ENCODE data around the gene MAOA. TPM values are rescaled to one million over a fixed set of nuclear protein-coding genes. Genes with fewer than 3 reads are reported as not detected.
"Not testable (repeated sequence)": the region's sequence is repeated elsewhere in the genome, so short reads cannot be mapped to it uniquely, and the experiment has no call there.

MAOA gene
- polyA plus RNA-seq, 1 donor, result 19.4 TPM

DNA sequence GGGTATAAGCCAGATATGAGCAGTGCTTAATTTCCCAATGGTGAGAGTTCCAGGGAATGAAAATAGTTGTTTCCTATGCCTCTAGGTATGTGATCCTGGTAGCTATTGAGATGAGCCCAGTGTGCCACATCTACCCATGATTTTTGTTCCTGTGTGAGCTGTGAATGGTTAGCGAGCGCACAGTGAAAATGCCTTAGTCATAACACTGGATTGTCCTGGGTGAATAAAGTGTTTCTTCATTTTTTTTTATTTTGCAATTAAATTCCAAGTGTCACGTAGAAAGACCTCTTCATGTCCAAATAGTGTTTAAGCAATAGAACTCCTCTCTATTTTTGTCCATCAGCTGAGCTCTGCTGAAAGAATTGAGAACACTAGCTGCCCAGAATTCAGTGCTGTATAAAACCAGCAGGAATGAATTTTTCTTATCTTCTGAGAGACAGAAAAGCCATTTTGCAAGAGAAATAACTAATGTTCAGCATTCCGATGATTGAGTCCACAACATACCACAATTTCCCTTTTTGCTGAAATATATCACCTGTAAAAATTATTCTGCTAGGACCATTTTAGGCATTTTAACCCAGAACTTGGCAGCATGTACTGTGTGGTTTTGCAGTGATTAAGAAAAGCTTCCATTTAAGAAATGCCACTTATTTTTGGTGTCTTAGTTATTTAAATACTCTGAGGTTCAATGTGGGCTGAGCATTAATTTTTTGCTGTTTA lies 5.6 kb downstream of the MAOA start:
- no peak for DNase-seq

DNA sequence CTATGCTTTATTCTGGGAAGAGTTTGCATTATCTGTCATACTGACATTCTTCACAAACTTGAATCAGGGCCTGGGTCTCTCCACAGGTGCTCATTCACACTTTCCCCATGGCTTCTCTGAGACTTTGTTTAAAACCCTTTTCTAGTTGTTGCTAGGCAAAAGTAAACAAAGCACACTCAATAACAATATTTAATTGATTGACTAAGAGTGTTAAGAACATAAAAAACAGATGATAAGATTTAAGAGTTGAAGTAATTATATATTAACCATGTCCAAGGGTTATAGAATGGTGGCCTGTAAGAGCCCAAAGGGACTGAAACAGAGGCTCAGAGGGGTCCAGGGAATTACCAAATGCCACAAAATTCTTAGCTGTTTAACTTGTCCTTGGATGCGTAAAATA lies 7.1 kb downstream of the MAOA start:
- DNase-seq, result no peak

DNA sequence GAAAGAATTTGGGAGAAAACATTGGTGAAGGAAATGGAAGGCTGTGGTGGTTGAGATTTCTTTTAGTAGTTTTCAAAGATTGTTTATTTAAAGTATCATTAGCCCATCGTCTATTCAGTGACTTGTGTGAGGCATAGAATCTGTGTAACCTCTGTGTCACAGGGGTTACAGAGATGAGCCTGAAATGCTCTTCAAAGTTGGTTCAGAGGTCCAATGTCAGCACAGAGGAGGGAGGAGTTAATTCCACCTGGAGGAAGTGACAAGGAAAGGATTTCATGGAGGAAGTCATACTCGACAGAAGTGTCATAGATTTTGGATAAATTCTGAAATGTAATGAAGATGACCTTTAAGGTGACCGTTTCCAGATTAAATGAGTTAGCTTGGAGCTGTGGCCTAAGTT lies 8.2 kb downstream of the MAOA start:
- DNase-seq, result no peak

DNA sequence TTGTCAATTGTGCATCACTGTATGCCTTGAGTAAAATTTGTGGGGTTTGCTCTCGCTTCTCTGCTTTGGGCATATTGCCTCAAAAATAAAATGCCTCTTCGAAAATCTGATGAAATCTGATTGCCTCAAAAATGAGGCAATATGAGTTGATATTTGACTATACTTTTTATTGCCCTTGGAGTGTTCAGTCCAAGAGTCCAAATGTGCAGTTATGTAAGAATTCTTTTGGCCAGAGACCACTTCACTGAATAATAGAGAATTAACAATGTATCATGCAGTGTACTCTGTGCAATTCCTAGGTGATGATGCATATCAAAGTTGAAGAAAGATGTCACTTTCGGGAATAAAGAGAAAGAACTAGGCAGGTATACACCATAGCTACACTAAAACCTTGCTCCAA lies 8.6 kb downstream of the MAOA start:
- DNase-seq, result no peak

DNA sequence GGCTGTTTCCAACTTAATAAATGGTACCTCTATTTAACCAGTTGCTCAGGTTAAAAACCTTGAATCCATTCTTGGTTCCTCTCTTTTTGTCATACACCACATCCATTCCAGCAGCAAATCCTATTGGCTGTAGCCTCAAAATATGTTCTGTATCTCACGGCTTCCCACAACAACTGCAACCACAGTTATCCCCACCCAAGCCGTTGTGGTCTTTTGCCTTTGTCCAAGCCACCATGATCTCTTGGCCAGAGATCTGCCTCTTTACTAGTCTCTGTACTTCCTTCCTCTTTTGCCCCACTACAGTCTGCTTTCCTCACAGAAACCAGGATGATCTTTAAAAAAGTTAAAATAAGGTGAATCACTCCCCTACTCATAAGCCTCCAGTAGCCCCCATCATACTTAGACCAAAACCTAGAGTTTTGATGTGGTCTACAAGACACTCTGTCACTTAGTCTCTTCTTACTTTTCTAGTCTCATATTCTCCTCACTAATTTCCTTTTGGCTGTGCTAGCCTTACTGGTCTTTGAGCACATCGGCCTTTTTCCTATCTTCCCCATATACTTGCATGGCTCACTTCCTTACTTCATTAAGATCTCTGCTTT lies 10.3 kb downstream of the MAOA start:
- DNase-seq, result no peak

DNA sequence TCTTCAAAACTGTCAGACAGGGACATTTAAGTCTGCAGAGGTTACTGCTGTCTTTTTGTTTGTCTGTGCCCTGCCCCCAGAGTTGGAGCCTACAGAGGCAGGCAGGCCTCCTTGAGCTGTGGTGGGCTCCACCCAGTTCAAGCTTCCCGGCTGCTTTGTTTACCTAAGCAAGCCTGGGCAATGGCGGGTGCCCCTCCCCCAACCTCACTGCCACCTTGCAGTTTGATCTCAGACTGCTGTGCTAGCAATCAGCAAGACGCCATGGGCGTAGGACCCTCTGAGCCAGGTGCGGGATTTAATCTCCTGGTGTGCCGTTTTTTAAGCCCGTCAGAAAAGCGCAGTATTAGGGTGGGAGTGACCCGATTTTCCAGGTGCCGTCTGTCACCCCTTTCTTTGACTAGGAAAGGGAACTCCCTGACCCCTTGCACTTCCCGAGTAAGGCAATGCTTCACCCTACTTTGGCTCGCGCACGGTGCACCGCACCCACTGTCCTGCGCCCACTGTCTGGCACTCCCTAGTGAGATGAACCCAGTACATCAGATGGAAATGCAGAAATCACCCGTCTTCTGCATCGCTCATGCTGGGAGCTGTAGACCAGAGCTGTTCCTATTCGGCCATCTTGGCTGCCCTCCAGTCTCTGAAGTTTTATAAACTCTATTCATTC lies 20.0 kb downstream of the MAOA start:
- not testable (repeated sequence) for DNase-seq

DNA sequence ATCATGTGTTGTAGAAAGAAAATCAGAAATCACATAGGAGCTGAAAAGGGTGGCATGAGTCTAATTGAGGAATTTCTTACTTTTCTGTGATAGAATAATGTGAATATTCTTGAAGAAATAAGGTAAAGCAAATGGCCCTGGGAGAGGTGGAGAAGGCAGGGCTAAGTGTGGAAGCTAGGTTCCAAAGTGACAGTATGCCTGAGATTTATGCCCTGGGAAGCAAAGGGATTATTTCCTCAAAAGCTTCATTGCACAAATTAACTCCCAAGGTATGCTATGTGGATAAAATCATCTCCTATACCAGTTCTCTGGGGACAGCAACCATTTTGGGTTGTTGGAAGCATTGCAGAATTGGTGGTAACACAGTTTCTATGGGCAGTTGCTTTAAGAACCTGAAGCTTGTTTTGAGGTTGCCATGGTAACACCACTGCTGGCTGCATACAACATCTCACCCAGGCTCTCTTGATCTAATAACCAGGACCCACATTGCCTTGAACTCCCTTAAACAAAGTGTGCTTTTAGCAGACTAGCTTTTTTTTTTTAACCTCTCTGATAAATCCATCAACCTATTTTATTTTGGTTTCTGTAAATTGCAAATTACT lies 21.0 kb downstream of the MAOA start:
- peak; percentile 57 for DNase-seq

DNA sequence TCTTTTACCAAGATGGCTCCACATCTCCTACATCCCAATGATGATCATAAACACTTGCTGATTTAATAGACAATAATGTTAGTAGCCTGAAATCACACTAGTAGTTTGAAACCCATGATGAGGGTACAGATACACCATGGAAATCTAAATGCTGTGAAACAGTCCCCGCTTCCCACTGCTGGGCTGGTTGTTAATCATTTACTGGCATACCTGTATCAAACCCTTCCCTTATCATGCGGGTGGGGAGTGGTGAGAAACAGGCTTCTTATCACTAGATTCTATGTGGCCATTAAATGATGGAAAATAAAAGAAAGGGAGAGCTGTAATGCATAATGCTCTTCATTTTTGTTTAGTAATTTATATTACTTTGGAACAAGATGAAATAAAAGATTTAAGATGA lies 21.9 kb downstream of the MAOA start:
- DNase-seq, result no peak

DNA sequence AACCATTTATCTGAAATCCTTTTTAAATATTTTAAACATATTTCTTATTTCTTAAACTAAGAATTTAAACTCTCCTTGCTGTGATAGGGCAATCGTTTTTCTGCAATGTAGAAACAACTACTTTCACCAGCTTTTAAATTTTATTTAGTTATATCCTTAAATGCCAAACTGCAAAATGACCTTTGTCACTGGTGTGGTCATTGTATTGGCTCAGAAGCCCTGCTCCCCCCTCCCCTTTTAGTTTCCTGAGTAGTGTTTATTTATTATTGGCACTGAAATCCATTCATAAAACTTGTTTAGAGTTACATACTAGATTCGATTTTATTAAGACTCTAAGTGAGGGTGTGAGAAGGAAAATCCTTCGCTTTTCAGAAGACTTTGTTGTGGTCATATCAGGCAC lies 23.0 kb downstream of the MAOA start:
- no peak for DNase-seq

DNA sequence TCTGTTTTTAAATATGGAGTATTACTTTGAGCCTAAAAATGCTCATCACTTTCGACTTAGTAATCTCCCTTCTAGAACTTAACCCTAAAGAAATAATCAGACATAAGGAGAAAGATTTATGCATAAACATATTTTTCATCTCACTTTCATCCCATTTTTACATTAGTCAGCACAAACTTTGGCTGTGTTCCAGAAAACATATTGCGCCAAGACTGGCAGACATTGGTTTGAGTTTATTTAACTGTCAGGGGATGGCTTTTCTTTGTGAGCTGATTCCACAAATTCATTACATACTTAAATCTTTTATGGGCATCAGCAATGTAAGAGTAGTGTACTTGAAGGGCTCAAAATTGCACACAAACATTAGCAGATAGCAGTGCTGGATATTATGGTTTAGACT lies 23.7 kb downstream of the MAOA start:
- DNase-seq, result no peak

DNA sequence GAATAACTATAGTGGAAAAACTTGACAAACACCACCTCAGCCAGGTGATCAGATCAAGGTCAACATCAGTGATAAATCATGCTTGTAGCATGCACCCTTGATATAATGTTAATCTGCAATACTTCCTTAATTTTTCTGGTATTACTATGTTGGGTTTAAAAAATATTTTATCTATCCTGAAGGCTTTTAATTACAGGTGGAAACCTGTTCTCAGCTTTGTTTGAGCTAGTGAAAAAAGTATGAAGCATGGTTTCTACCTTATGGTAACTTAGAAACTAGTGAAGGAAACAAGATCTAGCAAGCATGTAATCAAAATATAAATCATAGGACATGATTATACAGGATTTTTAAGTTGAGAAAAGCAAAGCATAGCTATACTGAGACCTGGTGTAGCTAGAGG lies 26.6 kb downstream of the MAOA start:
- DNase-seq, result no peak

DNA sequence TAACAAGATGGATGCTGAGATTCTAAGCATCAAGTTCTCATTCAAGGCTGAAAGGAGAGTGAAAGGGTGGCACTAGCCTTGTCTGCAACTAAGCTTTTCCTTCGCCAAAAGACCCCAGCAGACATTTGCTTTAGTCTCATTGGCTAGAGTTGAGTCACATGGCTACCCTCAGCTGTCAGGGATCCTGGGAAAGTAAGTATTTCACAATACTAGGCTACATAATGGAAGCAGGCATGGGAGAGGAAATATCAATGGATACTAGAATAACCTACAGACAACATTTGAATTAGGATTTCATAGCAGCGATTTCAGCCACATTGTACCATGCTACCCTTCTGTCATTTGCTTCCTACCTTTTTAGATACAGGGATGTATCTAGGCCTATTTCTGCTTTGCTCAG lies 29.1 kb downstream of the MAOA start:
- no peak for DNase-seq

DNA sequence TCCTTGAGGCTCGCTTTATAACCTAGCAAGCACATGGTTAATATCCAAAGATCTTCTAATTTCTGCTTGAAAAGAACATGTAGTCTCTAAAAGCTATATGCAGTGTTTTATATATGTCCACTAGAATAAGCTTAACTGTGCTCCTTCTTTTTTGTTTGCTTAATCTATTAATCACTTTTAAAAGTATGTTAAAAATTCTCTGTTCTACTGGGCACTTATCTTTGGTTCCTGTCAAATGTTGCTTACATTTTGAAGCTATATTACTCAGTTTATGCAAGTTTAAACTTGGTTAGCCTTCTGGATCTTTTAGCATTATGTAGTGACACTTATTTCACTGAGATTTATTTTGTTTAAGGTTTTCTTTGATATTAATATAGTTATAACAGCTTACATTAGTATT lies 32.5 kb downstream of the MAOA start:
- no peak for DNase-seq

DNA sequence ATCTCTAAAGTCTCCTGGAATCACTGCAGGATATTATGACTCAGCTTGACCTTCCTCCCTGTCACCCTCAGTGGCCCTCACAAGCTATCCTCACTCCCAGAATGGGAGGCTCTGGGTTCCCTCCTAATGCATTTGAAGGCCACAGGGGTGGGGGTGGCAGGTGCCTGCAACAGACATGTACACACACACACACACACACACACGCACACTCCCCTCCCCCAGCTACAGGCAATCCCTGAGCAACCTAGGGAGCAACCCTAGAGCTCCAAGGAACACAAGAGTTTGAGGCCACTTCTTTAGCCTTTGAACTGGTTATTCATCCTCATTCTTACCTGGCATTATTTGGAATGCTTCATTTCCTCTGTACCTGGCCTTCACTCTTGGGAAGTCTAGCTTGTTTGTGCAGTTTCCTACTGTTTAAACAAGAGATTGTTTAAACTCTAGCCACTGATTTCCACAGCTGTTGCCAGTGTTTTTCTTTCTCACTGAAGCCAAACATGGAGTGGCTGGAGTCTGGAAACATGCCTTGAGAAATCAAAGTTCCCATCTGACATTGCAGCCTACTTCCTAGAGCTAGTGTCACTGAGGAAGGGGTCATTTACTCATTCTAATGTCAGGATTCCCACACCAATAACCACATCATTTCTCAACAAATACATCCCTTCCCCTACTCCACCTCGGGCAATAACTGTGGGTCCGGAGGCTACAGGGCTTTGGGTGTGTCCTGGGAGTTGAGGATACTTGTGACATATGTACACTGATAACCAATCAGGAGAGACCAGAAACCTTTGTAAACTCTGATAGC lies 37.7 kb downstream of the MAOA start:
- no peak for DNase-seq

DNA sequence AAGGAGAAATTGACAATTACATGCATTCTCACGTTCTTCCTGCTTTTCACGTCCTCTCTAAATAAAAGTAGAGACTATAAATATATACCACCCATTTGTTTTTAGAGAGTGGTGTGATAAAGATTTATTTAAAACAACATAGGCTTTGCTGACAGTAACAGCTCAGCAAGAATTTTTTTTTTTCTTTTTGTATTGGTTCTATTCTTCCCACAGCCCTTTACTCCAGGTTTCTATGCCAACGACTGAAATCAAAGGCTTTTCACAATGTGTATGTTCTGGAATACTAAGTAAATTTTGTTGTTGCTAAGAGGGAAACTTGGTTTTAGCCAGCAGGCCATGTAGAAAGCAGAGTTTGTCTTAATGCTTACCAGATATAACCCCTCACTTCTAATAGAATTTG lies 43.4 kb downstream of the MAOA start:
- DNase-seq, result no peak

DNA sequence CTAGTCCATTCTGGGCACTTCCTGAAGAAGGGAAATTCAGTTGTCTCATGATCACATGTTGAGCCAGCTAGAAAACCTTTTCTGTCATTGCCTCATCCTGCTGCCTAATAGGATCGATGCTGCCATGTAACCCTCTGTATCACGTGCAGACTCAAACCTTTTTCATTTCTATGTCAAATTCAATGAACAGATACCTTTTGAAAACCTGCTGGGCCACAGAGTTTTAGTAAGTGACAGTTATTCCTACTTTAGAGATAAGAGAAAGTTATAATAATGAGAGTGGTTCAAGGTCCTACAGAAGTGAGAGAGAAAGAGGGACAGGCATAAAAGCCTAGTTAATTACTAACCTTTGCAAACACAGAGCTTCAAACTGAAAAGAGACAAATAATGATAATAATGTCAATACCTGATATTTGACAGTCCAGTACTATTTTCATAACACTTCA lies 46.0 kb downstream of the MAOA start:
- no peak for DNase-seq

DNA sequence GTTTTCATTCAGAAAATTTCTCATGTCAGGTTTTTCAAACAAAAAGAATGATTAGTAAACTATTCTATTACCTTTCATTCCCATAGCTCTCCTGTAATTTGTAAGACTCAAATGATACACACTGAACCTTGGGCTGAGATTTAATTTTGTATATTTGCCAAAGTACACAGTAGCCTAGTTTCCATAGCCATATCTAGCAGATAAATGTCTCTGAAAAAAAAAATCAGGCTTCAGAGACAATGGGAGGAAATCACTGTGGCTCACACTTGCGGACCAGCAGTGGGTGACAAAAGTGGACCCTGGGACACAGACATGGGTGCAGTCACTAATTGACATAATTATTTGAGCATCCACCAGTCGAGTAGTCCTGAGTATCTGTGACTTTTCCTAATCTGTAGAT lies 46.6 kb downstream of the MAOA start:
- DNase-seq, result no peak

DNA sequence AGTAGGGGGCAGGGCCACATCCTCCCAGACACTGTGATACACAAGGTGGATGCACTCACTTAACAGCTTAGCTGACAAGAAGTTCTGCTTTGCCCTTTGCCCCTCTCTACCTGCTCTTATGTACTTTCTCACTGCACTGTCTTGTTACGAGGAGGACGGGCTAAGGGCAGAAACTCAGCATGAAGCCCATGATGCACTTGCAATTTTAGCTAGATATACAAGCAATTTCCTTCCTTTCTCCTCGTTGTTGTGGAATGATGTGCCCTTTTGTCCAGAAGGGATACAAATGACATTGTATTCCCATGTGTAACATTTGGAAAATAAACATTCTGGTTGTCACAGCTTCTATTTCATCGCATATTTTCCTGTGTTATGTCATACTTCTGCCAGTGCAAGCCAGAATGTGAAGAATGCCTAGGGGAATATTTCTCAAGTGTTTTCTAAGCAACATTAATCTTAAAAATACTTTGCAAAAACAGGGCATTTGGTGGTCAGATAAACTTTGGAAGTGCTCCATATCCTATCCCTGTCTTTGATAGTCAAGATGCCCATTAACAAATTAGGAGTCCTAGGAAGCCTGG lies 47.2 kb downstream of the MAOA start:
- DNase-seq, result no peak

DNA sequence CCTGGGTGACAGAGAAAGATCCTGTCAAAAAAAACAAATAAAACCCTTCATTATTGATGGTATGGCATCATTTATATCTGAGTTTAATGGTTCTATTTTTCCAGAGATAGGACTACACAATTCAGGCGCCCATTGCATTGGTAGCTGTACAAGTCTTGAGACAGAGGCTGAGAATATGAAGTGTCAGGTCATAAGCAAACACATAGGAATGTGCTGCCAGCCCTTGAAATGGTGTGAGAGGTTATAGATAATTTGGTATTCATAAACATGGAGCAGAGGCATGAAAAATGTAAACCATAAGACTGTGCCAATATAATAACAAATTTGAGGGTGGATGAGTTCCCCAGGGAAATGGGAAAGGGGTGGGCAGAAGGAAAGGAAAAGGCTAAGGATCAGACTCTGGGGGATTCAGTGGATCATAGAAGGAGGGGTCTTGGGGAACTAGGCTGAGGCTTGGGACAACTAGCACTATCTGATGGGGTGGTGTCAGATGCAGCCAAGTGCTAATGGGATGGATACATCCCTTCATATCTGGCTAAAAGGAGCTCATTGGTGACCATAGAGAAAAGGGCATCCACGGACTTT lies 50.8 kb downstream of the MAOA start:
- no peak for DNase-seq

DNA sequence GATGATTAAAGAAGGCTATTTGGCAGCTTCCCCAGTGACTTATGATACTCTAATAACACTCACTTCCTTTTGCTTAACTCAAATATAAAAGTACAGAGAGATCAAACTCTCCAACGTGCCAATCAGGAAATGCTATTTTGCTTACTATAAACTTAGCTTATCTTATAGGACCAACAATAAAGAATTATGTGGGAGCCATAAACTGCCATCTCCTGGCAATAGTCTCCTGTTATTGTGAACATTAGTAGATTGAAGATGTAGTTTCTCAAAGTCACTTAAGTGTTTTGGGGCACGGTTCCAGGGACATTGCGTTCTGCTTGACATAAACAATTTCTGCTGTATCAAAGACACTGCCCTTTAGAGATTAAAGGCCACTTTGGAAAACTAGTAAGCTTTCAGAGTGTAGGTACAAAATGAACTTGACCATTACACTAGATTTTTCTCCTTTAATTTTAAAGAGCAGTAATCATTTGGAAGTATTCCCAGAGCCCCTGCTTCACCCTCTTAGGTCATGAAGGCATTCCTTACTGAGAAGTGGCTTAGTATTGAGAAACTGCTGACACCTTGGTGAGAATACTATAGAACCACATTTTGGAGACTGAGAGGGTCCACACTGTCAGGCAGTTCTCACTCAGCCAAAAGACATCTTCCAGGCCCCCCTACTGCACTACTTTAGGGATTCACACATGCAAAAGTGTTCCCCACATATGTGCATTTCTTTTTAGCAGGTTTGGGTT lies 51.9 kb downstream of the MAOA start:
- DNase-seq, result no peak

DNA sequence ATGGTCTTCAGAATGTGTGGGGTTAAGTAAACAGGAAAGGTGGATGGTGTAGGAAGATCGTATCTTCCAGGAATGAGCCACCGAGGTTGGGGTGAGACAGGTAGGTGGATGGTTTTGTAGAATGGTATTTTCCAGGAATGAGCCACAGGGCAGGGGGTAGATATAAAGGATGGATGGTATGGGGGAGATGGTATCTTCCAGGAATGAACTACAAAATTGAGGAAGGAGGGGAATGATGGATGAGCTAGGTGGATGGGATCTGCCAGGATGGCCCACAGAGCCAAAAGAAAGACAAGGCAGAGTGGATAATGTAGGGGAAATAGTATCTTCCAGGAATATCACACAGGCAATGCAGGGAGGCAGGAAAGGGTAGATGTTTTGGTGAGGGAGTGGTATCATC lies 60.0 kb downstream of the MAOA start:
- no peak for DNase-seq
